ENCODE measurements around the gene PIGQ.

DNA sequence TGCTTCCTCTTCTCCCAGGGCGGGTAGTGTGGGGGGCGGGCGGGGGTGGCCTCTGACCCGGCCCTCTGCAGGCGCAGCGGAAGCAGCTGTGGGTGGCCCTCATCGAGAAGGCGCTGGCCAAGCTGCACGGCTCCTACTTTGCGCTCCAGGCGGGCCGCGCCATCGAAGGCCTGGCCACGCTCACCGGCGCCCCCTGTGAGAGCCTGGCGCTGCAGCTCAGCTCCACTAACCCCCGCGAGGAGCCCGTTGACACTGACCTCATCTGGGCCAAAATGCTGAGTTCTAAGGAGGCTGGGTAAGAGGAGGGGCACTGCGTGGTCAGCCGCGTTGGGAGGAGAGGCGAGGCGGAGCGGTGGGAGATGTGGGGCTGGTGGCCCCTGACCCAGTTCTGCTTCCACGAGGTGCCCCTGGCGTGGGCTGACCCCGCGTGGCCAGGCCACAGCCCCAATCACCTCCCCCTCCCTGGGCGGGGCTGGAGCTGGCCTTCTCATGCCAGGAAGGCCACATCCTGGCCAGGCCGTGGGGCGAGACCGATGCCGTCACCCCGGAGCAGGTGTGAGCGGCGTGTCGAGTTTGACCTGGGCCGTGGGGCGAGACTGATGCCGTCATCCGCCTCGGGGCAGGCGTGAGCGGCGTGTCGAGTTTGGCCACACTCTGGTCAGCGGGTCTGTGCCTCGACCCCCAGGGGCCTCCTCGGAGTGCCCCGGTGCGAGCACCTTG is 20.1 kb upstream of the PIGQ start:
- TF ChIP-seq SMC3 (IDR thresholded peaks at IDR 0.05): no peak
- TF ChIP-seq, protein P1, sequence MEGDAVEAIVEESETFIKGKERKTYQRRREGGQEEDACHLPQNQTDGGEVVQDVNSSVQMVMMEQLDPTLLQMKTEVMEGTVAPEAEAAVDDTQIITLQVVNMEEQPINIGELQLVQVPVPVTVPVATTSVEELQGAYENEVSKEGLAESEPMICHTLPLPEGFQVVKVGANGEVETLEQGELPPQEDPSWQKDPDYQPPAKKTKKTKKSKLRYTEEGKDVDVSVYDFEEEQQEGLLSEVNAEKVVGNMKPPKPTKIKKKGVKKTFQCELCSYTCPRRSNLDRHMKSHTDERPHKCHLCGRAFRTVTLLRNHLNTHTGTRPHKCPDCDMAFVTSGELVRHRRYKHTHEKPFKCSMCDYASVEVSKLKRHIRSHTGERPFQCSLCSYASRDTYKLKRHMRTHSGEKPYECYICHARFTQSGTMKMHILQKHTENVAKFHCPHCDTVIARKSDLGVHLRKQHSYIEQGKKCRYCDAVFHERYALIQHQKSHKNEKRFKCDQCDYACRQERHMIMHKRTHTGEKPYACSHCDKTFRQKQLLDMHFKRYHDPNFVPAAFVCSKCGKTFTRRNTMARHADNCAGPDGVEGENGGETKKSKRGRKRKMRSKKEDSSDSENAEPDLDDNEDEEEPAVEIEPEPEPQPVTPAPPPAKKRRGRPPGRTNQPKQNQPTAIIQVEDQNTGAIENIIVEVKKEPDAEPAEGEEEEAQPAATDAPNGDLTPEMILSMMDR (IDR thresholded peaks at IDR 0.05): no peak
